ENCODE measurements around the gene TMCO6.

TMCO6 gene

DNA sequence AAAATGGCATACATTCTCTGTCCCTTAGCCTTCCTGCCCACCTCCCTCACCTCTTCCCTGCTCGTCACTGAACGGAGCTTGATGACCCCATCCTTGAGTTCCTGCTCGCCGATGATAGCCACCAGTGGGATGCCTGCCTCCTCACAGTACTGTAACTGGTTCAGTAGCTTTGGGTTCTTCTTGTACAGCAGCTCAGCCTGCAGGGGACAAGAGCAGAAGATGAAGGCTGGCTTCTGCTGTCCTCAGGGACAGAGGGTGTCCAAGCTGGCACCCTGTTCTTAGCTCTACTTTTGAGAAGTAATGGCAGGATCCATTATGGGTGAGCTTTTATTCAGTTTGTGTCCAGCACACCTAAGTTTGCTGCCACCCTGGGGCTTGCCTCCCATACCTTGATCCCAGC is 35.4 kb downstream of the TMCO6 start:
- no peaks in the 10 kb centered on the region for H3K4me1 ChIP-seq (ENCODE audit: control insufficient read depth, low read depth, low read length)
- no CpG with 5 or more reads among the region's 4 CpGs for WGBS (ENCODE audit: extremely low coverage, insufficient coverage, low lambda C conversion rate)

DNA sequence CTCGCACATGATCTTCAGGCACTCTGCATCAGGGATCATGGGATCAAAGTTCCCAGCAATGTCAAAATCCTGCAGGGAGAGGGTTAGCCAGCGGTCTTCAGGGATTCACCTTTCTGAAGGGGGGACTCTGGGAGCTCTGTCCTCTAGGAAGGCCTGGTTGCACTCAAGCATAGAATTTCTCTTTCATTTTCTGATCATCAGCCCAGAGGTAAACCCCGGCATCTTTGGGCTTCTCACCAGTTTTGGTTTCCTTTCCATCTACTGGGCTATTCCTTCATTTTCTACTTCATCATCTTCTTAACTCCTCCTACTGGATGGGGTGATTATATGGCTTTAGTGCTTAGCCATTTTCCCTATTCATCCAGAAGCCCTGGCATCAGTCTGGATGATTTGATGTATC is 38.7 kb downstream of the TMCO6 start:
- no peak overlapping the region for H4K5ac ChIP-seq (ENCODE audit: low read length)
- no peak overlapping the region for H3K18ac ChIP-seq (ENCODE audit: low read length)
- no peak overlapping the region for H3K9ac ChIP-seq (ENCODE audit: low read length)
- no peak overlapping the region for H2AK5ac ChIP-seq (ENCODE audit: low read length)
- no peak overlapping the region for H3K27ac ChIP-seq (ENCODE audit: low read depth, low read length)
- H2BK120ac ChIP-seq (ENCODE audit: low read depth, low read length), result no peak overlapping the region
- no peak overlapping the region for H3K4ac ChIP-seq (ENCODE audit: low read depth, low read length)
- H3K4me3 ChIP-seq (ENCODE audit: low read length), result no peak overlapping the region
- H3K36me3 ChIP-seq (ENCODE audit: control insufficient read depth, insufficient read depth, low read length), result peaks cover 23% of the 10 kb centered on the region
- H3K23ac ChIP-seq (ENCODE audit: low read length), result no peak overlapping the region
- no CpG with 5 or more reads among the region's 3 CpGs for WGBS (ENCODE audit: extremely low coverage, insufficient coverage, low lambda C conversion rate)
- H2BK5ac ChIP-seq (ENCODE audit: low read length), result no peak overlapping the region
- H3K56ac ChIP-seq (ENCODE audit: low read length), result no peak overlapping the region
- H3K79me2 ChIP-seq (ENCODE audit: control insufficient read depth, insufficient read depth, low read length), result no peaks in the 10 kb centered on the region
- no peaks in the 10 kb centered on the region for H3K27me3 ChIP-seq (ENCODE audit: insufficient read depth, low read length, poor library complexity)
- no peaks in the 10 kb centered on the region for H3K79me1 ChIP-seq (ENCODE audit: low read length)
- DNase-seq, result no peak
- H2BK15ac ChIP-seq (replicated peaks; ENCODE audit: low read depth), result no peak overlapping the region
- no peak overlapping the region for H4K8ac ChIP-seq (ENCODE audit: low read depth, low read length)
- no peak overlapping the region for H3K4me2 ChIP-seq (ENCODE audit: low read length)
- H3K4me1 ChIP-seq (ENCODE audit: control insufficient read depth, low read depth, low read length), result no peaks in the 10 kb centered on the region

More for the DNA sequence above, 35.4 kb downstream of the TMCO6 start:
- H3K27me3 ChIP-seq (ENCODE audit: insufficient read depth, low read length, poor library complexity), result no peaks in the 10 kb centered on the region
- no peak overlapping the region for H3K9ac ChIP-seq (ENCODE audit: low read length)
- no peaks in the 10 kb centered on the region for H3K79me1 ChIP-seq (ENCODE audit: low read length)
- no peak overlapping the region for H3K4me3 ChIP-seq (ENCODE audit: low read length)
- no peak overlapping the region for H3K4me2 ChIP-seq (ENCODE audit: low read length)
- no peak overlapping the region for H3K56ac ChIP-seq (ENCODE audit: low read length)
- no peak overlapping the region for H4K5ac ChIP-seq (ENCODE audit: low read length)
- no peaks in the 10 kb centered on the region for H3K79me2 ChIP-seq (ENCODE audit: control insufficient read depth, insufficient read depth, low read length)
- H2BK15ac ChIP-seq (replicated peaks; ENCODE audit: low read depth), result no peak overlapping the region
- no peak overlapping the region for H2BK5ac ChIP-seq (ENCODE audit: low read length)
- peaks cover 21% of the 10 kb centered on the region for H3K36me3 ChIP-seq (ENCODE audit: control insufficient read depth, insufficient read depth, low read length)
- no peak overlapping the region for H4K8ac ChIP-seq (ENCODE audit: low read depth, low read length)
- no peak overlapping the region for H2BK120ac ChIP-seq (ENCODE audit: low read depth, low read length)
- H2AK5ac ChIP-seq (ENCODE audit: low read length), result no peak overlapping the region
- H3K23ac ChIP-seq (ENCODE audit: low read length), result no peak overlapping the region
- no peak overlapping the region for H3K27ac ChIP-seq (ENCODE audit: low read depth, low read length)
- DNase-seq, result no peak
- H3K4ac ChIP-seq (ENCODE audit: low read depth, low read length), result no peak overlapping the region
- no peak overlapping the region for H3K18ac ChIP-seq (ENCODE audit: low read length)

DNA sequence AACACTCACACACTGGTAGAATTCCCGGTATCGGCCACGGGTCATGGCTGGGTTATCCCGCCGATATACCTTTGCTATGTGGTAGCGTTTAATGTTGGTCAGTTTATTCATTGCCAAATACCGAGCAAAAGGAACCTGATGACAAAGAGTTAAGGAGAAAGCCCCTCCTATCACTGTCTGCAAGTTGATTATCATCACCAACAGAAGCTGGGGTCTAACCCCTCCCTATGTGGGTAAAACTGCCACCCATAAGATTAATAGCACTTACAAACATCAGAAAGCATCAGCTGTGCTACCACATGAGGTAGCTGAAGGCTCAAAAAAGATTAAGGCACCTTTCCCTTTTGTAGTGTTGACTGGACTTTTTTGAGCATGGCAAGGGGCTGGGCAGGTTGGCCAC is 39.7 kb downstream of the TMCO6 start:
- no peaks in the 10 kb centered on the region for H3K4me1 ChIP-seq (ENCODE audit: control insufficient read depth, low read depth, low read length)
- no peak overlapping the region for H2AK5ac ChIP-seq (ENCODE audit: low read length)
- H3K79me1 ChIP-seq (ENCODE audit: low read length), result no peaks in the 10 kb centered on the region
- no peaks in the 10 kb centered on the region for H3K27me3 ChIP-seq (ENCODE audit: insufficient read depth, low read length, poor library complexity)
- WGBS (ENCODE audit: extremely low coverage, insufficient coverage, low lambda C conversion rate), result no CpG with 5 or more reads among the region's 7 CpGs
- no peak overlapping the region for H3K4ac ChIP-seq (ENCODE audit: low read depth, low read length)
- H2BK120ac ChIP-seq (ENCODE audit: low read depth, low read length), result no peak overlapping the region
- H3K56ac ChIP-seq (ENCODE audit: low read length), result no peak overlapping the region
- H2BK15ac ChIP-seq (replicated peaks; ENCODE audit: low read depth), result no peak overlapping the region
- H3K27ac ChIP-seq (ENCODE audit: low read depth, low read length), result no peak overlapping the region
- H3K4me2 ChIP-seq (ENCODE audit: low read length), result no peak overlapping the region
- no peak overlapping the region for H3K4me3 ChIP-seq (ENCODE audit: low read length)
- peaks cover 23% of the 10 kb centered on the region for H3K36me3 ChIP-seq (ENCODE audit: control insufficient read depth, insufficient read depth, low read length)
- H2BK5ac ChIP-seq (ENCODE audit: low read length), result no peak overlapping the region
- no peak overlapping the region for H4K8ac ChIP-seq (ENCODE audit: low read depth, low read length)
- no peaks in the 10 kb centered on the region for H3K79me2 ChIP-seq (ENCODE audit: control insufficient read depth, insufficient read depth, low read length)
- no peak overlapping the region for H3K18ac ChIP-seq (ENCODE audit: low read length)
- DNase-seq, result no peak
- H3K9ac ChIP-seq (ENCODE audit: low read length), result no peak overlapping the region
- H4K5ac ChIP-seq (ENCODE audit: low read length), result no peak overlapping the region
- H3K23ac ChIP-seq (ENCODE audit: low read length), result no peak overlapping the region

DNA sequence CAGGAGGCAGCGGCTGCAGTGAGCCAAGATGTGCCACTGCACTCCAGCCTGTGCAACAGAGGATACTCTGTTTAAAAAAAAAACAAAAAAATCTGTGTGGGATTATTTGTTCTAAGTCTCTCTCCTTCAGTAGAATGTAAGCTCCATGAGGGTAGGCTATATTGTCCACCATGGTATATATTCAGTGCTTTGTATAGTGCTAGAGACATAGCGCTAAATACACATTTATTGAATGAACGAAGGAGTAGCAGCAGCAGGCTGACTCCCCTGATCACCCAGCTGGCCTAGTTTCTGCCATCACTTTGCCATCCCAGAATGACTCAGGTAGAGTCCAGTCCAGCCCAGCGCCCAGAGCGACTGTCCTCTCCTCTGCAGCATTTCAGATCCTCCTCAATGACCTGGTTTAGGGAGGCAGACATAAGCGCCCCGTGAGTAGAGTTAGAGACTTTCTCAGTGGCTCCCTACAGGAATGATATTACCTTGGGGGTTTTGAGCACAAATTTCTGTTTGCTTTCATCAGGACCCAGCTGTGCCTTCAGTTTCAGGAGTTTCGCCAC is 51.2 kb downstream of the TMCO6 start:
- no peak overlapping the region for H3K27ac ChIP-seq (ENCODE audit: low read depth, low read length)

DNA sequence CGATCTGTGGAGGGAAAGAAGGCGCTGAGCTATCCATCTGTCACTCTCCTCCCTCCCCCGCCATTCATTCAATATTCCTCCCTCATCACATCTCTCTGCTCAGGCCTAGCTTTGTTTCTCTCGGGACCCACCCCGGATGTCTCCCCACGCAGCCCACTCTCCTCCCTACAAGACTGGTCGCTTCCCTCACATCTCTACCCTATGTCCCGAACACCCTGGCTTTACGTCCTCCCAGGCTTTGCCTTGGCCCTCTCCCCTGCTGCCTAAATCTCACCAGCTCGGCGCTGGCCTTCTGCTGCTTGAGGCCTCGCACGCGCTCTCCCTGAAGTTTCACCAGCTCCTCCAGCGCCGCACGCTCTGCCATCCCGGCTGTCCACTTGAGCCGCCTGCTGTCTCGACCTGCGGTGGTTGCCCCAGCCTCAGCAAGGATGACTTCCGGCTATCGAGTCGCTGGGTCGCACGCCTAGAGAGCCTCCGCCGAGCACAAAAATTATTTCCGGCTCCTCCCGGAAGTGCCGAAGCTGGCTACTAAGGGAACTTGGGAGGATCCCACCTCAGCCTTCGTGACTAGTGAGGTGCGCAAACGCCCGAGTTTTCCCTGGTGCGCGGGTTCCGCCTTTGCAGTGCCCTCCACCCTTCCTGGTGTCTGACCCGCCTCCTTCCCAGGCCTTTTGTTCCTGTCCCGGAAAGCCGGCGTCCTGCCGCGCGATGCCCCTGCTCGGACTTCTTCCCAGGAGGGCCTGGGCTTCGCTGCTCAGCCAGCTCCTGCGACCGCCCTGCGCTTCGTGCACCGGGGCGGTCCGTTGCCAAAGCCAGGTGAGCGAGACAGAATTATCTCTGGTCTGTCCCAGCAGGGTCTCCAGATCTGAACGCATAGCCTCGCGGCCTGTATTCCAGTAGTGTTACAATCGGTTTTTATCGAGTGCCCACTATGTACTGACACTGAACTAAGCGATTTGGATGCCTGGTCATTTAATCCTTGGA is 52.0 kb downstream of the TMCO6 start, which contains the start of the genes HARS1 and HARS2:
TSS of gene HARS1 (minus strand) at position 430 of the 984 bp plus-strand sequence. CDS start at position 364, 66 bp downstream.
TSS of gene HARS2 (plus strand) at position 515 of the 984 bp plus-strand sequence. CDS start at position 709, 194 bp downstream.
- H2AK5ac ChIP-seq (ENCODE audit: low read length), result no peak within 1 kb of the TSS
- peaks cover 9% of the 10 kb centered on the region for H3K36me3 ChIP-seq (ENCODE audit: control insufficient read depth, insufficient read depth, low read length)
- peak within 1 kb of the TSS; percentile 99 for H3K56ac ChIP-seq (ENCODE audit: low read length)
- H3K27me3 ChIP-seq (ENCODE audit: insufficient read depth, low read length, poor library complexity), result no peaks in the 10 kb centered on the region
- DNase-seq, result peak; percentile 99
- no peak within 1 kb of the TSS for H2BK15ac ChIP-seq (replicated peaks; ENCODE audit: low read depth)
- H3K79me1 ChIP-seq (ENCODE audit: low read length), result peaks cover 17% of the 10 kb centered on the region
- peak within 1 kb of the TSS; percentile 77 for H3K27ac ChIP-seq (ENCODE audit: low read depth, low read length)
- peak within 1 kb of the TSS; percentile 99 for H3K4me3 ChIP-seq (ENCODE audit: low read length)
- peak within 1 kb of the TSS; percentile 41 for H3K18ac ChIP-seq (ENCODE audit: low read length)
- peak within 1 kb of the TSS; percentile 98 for H3K23ac ChIP-seq (ENCODE audit: low read length)
- peak within 1 kb of the TSS; percentile 82 for H3K4ac ChIP-seq (ENCODE audit: low read depth, low read length)
- H2BK120ac ChIP-seq (ENCODE audit: low read depth, low read length), result no peak within 1 kb of the TSS
- no CpG with 5 or more reads among the region's 61 CpGs for WGBS (ENCODE audit: extremely low coverage, insufficient coverage, low lambda C conversion rate)
- H3K4me2 ChIP-seq (ENCODE audit: low read length), result peak within 1 kb of the TSS; percentile 89
- peaks cover 2% of the 10 kb centered on the region for H3K4me1 ChIP-seq (ENCODE audit: control insufficient read depth, low read depth, low read length)
- no peak within 1 kb of the TSS for H4K5ac ChIP-seq (ENCODE audit: low read length)
- H3K9ac ChIP-seq (ENCODE audit: low read length), result peak within 1 kb of the TSS; percentile 98
- no peak within 1 kb of the TSS for H4K8ac ChIP-seq (ENCODE audit: low read depth, low read length)
- peak within 1 kb of the TSS; percentile 66 for H2BK5ac ChIP-seq (ENCODE audit: low read length)
- H3K79me2 ChIP-seq (ENCODE audit: control insufficient read depth, insufficient read depth, low read length), result peaks cover 26% of the 10 kb centered on the region

More for the DNA sequence above, 51.2 kb downstream of the TMCO6 start:
- Histone ChIP-seq H3K23ac (ENCODE audit: low read length) (no peak overlapping the region), H2BK5ac (ENCODE audit: low read length) (no peak overlapping the region), H3K4me2 (ENCODE audit: low read length) (peak overlapping the region; percentile 89), H3K9ac (ENCODE audit: low read length) (peak overlapping the region; percentile 98), H3K27me3 (ENCODE audit: insufficient read depth, low read length, poor library complexity) (no peaks in the 10 kb centered on the region), H4K8ac (ENCODE audit: low read depth, low read length) (no peak overlapping the region), H2BK120ac (ENCODE audit: low read depth, low read length) (no peak overlapping the region), H4K5ac (ENCODE audit: low read length) (no peak overlapping the region), H3K4me1 (ENCODE audit: control insufficient read depth, low read depth, low read length) (peaks cover 2% of the 10 kb centered on the region), H2BK15ac (replicated peaks; ENCODE audit: low read depth) (no peak overlapping the region), H3K56ac (ENCODE audit: low read length) (peak overlapping the region; percentile 99), H3K18ac (ENCODE audit: low read length) (no peak overlapping the region), H3K4ac (ENCODE audit: low read depth, low read length) (no peak overlapping the region), H3K79me2 (ENCODE audit: control insufficient read depth, insufficient read depth, low read length) (peaks cover 26% of the 10 kb centered on the region), H3K36me3 (ENCODE audit: control insufficient read depth, insufficient read depth, low read length) (peaks cover 7% of the 10 kb centered on the region), H2AK5ac (ENCODE audit: low read length) (no peak overlapping the region), H3K4me3 (ENCODE audit: low read length) (peak overlapping the region; percentile 99), H3K79me1 (ENCODE audit: low read length) (peaks cover 16% of the 10 kb centered on the region)
- no CpG with 5 or more reads among the region's 8 CpGs for WGBS (ENCODE audit: extremely low coverage, insufficient coverage, low lambda C conversion rate)
- no peak for DNase-seq

Data from mesendoderm (in vitro differentiated cells).